T-helper 1 cell (primary cell): ENCODE results near the gene EEIG1.

Source experiments
- DNase-seq, 5 donors: peaks; one replicate each; pipeline ENCODE4 v3.0.0-alpha.2; 2012 to 2020

EEIG1 gene

GRCh38 chr9:127974769-127975261 lies 6.0 kb downstream of the EEIG1 start:
- no peak for DNase-seq

GRCh38 chr9:127974001-127974768 lies 6.6 kb downstream of the EEIG1 start:
- DNase-seq, result no peak

- DNase-seq, result no peak
Measured at GRCh38 chr9:127973169-127974000, 7.4 kb downstream of the EEIG1 start.

- no peak for DNase-seq
Measured at GRCh38 chr9:127972236-127972871, 8.4 kb downstream of the EEIG1 start.

GRCh38 chr9:127971357-127972235 lies 9.2 kb downstream of the EEIG1 start:
- peak in 3 of 5 donors; percentile 34 to 70 (median 37) for DNase-seq

- peak in 4 of 5 donors; percentile 43 to 95 (median 58) for DNase-seq
Measured at GRCh38 chr9:127970401-127971313, 10.1 kb downstream of the EEIG1 start.

- no peak for DNase-seq
Measured at GRCh38 chr9:127968700-127969383, 11.9 kb downstream of the EEIG1 start.

GRCh38 chr9:127968042-127968441 lies 12.7 kb downstream of the EEIG1 start:
- no peak for DNase-seq

GRCh38 chr9:127967151-127967809 lies 13.5 kb downstream of the EEIG1 start:
- no peak for DNase-seq

- DNase-seq, result no peak
Measured at GRCh38 chr9:127966416-127967150, 14.2 kb downstream of the EEIG1 start.

- no peak for DNase-seq
Measured at GRCh38 chr9:127965953-127966352, 14.8 kb downstream of the EEIG1 start.

GRCh38 chr9:127963359-127964064 lies 17.3 kb downstream of the EEIG1 start:
- DNase-seq, result no peak

GRCh38 chr9:127963041-127963358 lies 17.8 kb downstream of the EEIG1 start:
- no peak for DNase-seq

- DNase-seq, result no peak
Measured at GRCh38 chr9:127962278-127962677, 18.5 kb downstream of the EEIG1 start.

GRCh38 chr9:127961613-127962155 lies 19.1 kb downstream of the EEIG1 start:
- no peak for DNase-seq

GRCh38 chr9:127961155-127961490 lies 19.7 kb downstream of the EEIG1 start:
- DNase-seq, result no peak

GRCh38 chr9:127960410-127961154 lies 20.2 kb downstream of the EEIG1 start:
- no peak for DNase-seq
